ENCODE data around the gene EXD3. TPM values are rescaled to one million over a fixed set of nuclear protein-coding genes. Genes with fewer than 3 reads are reported as not detected.

EXD3 gene
- total RNA-seq, 1 donor from 2014 or later, result 16.7 TPM

DNA sequence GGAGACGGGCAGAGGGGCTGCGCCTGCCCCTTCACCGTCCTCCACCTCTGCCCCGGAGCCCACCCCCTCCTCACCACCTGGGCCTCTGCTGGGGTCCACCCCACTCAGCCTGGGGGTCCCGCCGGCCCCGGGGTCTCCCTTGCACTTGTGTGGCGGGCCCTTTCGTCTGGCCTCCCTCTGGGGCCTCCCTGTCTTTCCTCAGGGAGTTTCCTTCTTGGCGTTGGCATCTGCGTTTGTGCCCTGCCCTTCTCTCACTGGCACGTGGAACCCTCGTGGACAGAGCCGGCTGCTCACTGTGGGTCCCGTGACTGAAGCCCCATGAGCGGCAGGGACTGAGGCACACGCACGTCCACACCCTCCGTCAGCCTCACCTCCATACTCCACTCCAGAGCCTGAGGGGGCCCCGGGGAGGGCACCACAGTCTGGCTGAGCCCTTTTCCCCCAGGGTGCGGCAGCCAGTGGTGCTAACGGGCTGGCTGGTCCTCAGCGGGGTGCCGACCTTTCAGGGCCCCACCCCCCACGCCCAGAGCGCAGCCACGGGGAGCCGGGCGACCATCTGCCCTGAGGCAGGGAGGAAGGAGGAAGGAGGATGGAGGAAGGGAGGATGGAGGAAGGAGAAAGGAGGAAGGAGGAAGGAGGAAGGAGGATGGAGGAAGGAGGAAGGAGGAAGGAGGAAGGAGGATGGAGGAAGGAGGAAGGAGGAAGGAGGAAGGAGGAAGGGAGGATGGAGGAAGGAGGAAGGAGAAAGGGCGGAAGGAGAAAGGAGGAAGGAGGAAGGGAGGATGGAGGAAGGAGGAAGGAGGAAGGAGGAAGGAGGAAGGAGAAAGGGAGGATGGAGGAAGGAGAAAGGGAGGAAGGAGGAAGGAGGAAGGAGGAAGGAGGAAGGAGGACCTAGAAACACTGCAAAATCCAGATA lies 67.9 kb downstream of the EXD3 start:
- DNase-seq (ENCODE audit: low spot score in 2 of 2), result peak in 1 of 2 donors; percentile 53
- no peak overlapping the region for H3K27ac ChIP-seq
- intact Hi-C loops (cut with DNase I), result no loop called here
- no peaks in the 10 kb centered on the region for H3K4me1 ChIP-seq
- no peaks in the 10 kb centered on the region for H3K27me3 ChIP-seq
- H3K4me3 ChIP-seq, result no peak overlapping the region
- H3K36me3 ChIP-seq, result peaks cover 0 to 3% of the 10 kb centered on the region in 2 donors
- TF ChIP-seq, protein P1, sequence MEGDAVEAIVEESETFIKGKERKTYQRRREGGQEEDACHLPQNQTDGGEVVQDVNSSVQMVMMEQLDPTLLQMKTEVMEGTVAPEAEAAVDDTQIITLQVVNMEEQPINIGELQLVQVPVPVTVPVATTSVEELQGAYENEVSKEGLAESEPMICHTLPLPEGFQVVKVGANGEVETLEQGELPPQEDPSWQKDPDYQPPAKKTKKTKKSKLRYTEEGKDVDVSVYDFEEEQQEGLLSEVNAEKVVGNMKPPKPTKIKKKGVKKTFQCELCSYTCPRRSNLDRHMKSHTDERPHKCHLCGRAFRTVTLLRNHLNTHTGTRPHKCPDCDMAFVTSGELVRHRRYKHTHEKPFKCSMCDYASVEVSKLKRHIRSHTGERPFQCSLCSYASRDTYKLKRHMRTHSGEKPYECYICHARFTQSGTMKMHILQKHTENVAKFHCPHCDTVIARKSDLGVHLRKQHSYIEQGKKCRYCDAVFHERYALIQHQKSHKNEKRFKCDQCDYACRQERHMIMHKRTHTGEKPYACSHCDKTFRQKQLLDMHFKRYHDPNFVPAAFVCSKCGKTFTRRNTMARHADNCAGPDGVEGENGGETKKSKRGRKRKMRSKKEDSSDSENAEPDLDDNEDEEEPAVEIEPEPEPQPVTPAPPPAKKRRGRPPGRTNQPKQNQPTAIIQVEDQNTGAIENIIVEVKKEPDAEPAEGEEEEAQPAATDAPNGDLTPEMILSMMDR (IDR thresholded peaks at IDR 0.05), result no peak
- peaks cover 0 to 5% of the 10 kb centered on the region in 2 donors for H3K9me3 ChIP-seq

DNA sequence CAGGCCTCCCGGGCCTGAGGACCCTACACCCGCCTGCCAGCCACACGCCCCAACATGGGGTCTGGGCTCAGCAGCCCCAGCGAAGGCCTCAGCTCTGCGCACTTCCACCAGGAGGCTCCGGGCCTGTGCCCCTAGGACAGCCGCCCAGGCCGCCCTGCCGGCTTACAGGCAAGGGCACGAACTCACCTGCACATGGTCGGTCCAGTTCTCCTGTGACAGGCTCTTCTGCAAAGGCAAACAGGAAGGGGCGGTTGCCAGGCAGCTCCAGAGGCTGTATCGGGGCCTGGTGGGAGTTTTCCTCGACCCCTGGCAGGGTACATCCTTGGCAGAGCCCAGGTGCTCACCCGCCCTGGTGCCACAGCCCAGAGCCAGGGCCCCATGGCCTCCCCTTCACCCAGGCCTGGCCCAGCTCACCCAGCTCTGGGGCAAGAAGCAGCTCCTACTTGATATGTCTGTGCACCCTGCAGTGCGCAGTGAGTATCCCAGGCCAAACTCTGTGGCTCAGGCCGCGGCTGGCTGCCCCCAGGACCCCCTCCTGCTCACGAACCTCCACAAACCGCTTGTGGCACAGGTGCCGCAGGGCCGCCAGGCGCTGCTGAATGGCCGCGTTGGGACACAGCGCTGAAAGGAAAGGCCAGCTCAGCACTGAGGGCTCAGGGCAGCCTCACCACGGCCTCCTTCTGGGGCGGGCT lies 68.7 kb downstream of the EXD3 start:
- Histone ChIP-seq H3K36me3 (peaks cover under 1 to 7% of the 10 kb centered on the region in 2 donors), H3K27ac (no peak overlapping the region)
- TF ChIP-seq, protein P1 (IDR thresholded peaks at IDR 0.05), result no peak

GRCh38 chr9:137353223-137354152 lies 69.5 kb downstream of the EXD3 start:
- no peaks in the 10 kb centered on the region for H3K4me1 ChIP-seq
- peaks cover 0 to 5% of the 10 kb centered on the region in 2 donors for H3K9me3 ChIP-seq
- intact Hi-C loops (cut with DNase I), result no loop called here
- TF ChIP-seq, protein P1 (IDR thresholded peaks at IDR 0.05), result no peak
- H3K27me3 ChIP-seq, result no peaks in the 10 kb centered on the region
- peak in 1 of 2 donors; percentile 61 for DNase-seq (ENCODE audit: low spot score in 2 of 2)
- peaks cover 4 to 13% of the 10 kb centered on the region in 2 donors for H3K36me3 ChIP-seq
- H3K27ac ChIP-seq, result no peak overlapping the region
- no peak overlapping the region for H3K4me3 ChIP-seq

More for the DNA sequence above, 68.7 kb downstream of the EXD3 start:
- intact Hi-C loops (cut with DNase I), result no loop called here
- Histone ChIP-seq H3K4me1 (no peaks in the 10 kb centered on the region), H3K27me3 (no peaks in the 10 kb centered on the region), H3K9me3 (peaks cover 0 to 5% of the 10 kb centered on the region in 2 donors), H3K4me3 (no peak overlapping the region)
- DNase-seq (ENCODE audit: low spot score in 2 of 2), result peak in 1 of 2 donors; percentile 41

DNA sequence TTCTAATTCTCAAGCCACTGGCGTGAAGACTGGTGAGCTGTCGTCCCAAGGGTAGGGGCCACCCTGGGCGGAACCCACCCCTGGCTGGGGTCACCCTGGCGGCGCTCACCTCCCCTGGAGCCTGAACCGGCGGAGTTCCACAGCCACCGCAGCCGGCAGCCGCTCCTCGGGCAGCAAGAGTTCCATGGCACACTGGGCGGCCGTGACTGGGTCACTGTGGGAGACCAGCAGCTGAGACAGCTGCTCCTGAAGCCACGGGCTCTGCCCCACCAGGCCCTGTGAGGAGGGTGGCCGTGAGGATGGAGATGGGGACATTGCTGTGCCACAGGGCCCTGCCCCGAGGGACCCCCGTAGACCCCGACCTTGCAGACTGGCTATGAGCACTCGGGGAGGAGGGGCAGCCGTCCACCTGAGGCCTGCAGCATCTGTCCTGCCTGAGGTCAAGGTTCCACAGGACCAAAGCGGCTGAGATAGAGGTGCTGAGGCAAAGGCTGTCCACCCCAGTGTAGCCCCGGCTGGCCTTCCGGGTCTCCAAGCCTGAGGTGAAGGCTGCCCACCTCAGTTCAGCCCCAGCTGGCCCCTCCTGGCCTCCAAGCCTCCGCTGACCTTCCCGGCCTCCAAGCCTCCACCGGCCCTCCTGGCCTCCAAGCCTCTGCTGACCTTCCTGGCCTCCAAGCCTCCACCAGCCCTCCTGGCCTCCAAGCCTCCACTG lies 70.3 kb downstream of the EXD3 start:
- TF ChIP-seq, protein P1 (IDR thresholded peaks at IDR 0.05), result no peak
- Histone ChIP-seq H3K27ac (no peak overlapping the region), H3K27me3 (no peaks in the 10 kb centered on the region), H3K4me3 (no peak overlapping the region), H3K4me1 (no peaks in the 10 kb centered on the region), H3K36me3 (peaks cover 10 to 15% of the 10 kb centered on the region in 2 donors), H3K9me3 (peaks cover 0 to 5% of the 10 kb centered on the region in 2 donors)
- intact Hi-C loops (cut with DNase I), result no loop called here
- peak in 1 of 2 donors; percentile 53 for DNase-seq (ENCODE audit: low spot score in 2 of 2)
